Measurements from ENCODE around the gene IDE. TPM values are rescaled to one million over a fixed set of nuclear protein-coding genes. Genes with fewer than 3 reads are reported as not detected.

The IDE gene
- total RNA-seq, 4 donors from 2014 or later = 27.7 to 47.3 (median 41.2) TPM

DNA sequence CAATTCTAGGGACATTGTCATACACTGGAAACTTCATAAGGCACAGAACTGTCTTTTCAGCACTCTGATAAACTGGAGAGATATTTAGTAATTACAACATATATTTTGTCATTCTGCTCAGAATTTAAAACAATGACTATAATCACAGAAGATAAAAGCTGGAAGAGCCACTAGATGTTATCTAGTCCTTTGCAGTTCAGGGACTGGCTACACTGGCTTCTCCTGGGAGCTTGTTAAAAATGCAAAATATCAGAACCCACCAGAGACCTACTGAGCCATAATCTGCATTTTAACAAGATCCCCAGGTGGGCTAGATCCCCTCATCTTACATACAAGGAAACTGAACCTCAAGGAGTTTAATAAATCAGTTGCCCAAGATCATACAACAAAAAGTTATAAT, 32.3 kb downstream of the IDE start:
- no peak for ATAC-seq
- no peaks in the 10 kb centered on the region for H3K27me3 ChIP-seq
- H3K36me3 ChIP-seq = peaks cover 0 to 12% of the 10 kb centered on the region in 2 donors
- H3K9me3 ChIP-seq = no peaks in the 10 kb centered on the region
- TF ChIP-seq POLR2AphosphoS5 (IDR thresholded peaks at IDR 0.05) (no peak), CTCF (IDR thresholded peaks at IDR 0.05) (no peak), POLR2A (IDR thresholded peaks at IDR 0.05) (no peak), EP300 (IDR thresholded peaks at IDR 0.05) (no peak)
- H3K4me1 ChIP-seq = peaks cover 0 to 5% (median 0%) of the 10 kb centered on the region in 3 donors
- H3K27ac ChIP-seq = no peak overlapping the region
- no peak overlapping the region for H3K4me3 ChIP-seq

- H3K27me3 ChIP-seq = no peaks in the 10 kb centered on the region
Observed at GRCh38 chr10:92538231-92538958, 35.5 kb downstream of the IDE start.

DNA sequence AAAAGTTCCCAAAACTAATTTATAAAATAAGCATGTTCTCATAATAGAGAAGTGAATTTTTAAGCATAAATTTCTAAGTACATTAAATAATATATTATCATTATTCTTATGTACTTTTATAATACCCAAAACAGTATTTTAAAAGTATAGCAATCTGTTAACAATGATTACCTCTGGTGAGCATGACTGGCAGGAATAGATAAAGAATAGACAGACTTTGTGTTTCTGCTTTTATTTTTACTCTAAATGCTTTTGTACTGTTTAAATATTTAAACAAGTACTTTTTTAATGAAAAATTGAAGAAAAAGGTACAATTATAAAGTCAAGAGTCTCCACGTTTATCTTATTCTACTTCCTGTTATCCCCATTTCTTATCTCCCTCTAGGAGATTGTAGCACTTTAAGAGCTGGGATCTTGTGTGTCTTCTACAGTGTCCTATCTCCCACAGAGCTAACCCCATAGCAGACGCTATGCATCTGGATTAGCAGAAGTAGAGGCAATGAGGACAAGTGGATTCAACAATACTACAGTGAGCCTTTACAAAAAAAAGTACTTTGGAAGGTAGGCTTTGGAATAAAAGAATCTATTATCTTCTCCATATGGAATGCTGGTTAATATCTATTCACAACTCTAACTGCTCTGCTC, 42.9 kb downstream of the IDE start:
- H3K9me3 ChIP-seq = no peaks in the 10 kb centered on the region
- H3K27ac ChIP-seq = no peak overlapping the region
- TF ChIP-seq EP300 (IDR thresholded peaks at IDR 0.05) = no peak
- TF ChIP-seq POLR2A (IDR thresholded peaks at IDR 0.05) = no peak
- TF ChIP-seq CTCF (IDR thresholded peaks at IDR 0.05) = no peak
- no peak for TF ChIP-seq POLR2AphosphoS5 (IDR thresholded peaks at IDR 0.05)
- no peaks in the 10 kb centered on the region for H3K27me3 ChIP-seq
- WGBS, 2 donors (ENCODE audit: low coverage in 1 of 2) = 63 to 88% methylated on average over 2 of the region's 2 CpGs
- no peaks in the 10 kb centered on the region for H3K4me1 ChIP-seq
- no peak for ATAC-seq
- H3K4me3 ChIP-seq = no peak overlapping the region
- H3K36me3 ChIP-seq = peaks cover 0 to 91% of the 10 kb centered on the region in 2 donors

More at GRCh38 chr10:92538231-92538958, 35.5 kb downstream of the IDE start:
- Histone ChIP-seq H3K4me1 (peaks cover 0 to 5% (median 0%) of the 10 kb centered on the region in 3 donors), H3K9me3 (no peaks in the 10 kb centered on the region), H3K4me3 (no peak overlapping the region), H3K27ac (no peak overlapping the region), H3K36me3 (peaks cover 0 to 40% of the 10 kb centered on the region in 2 donors)
- WGBS, 2 donors (ENCODE audit: low coverage in 1 of 2) = 68 to 80% methylated on average over 3 to 4 of the region's 4 CpGs
- TF ChIP-seq EP300 (IDR thresholded peaks at IDR 0.05) (no peak), POLR2AphosphoS5 (IDR thresholded peaks at IDR 0.05) (no peak), POLR2A (IDR thresholded peaks at IDR 0.05) (no peak), CTCF (IDR thresholded peaks at IDR 0.05) (no peak)
- no peak for ATAC-seq

DNA sequence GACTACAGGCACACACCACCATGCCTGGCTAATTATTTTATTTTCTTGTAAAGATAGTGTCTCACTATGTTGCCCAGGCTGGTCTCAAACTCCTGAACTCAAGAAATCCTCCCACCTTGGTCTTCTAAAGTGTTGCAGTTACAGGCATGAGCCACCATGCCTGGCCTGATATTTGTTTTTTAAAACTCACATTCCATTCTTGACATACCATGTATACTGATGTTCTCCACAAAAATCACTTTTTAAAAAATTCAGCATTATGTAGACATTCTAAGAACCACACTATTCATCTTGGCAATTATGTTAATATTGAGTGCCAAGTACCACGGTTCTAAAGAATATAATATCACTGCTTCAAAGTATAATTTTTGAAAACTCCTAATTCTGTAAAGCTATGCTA, 43.5 kb downstream of the IDE start:
- no peaks in the 10 kb centered on the region for H3K27me3 ChIP-seq
- ATAC-seq = no peak
- no peaks in the 10 kb centered on the region for H3K9me3 ChIP-seq
- H3K36me3 ChIP-seq = peaks cover 0 to 85% of the 10 kb centered on the region in 2 donors
- H3K27ac ChIP-seq = no peak overlapping the region
- no peaks in the 10 kb centered on the region for H3K4me1 ChIP-seq
- 61 to 71% methylated on average over 1 of the region's 1 CpG for WGBS, 2 donors (ENCODE audit: low coverage in 1 of 2)
- TF ChIP-seq POLR2A (IDR thresholded peaks at IDR 0.05) (no peak), POLR2AphosphoS5 (IDR thresholded peaks at IDR 0.05) (no peak), EP300 (IDR thresholded peaks at IDR 0.05) (no peak), CTCF (IDR thresholded peaks at IDR 0.05) (no peak)
- H3K4me3 ChIP-seq = no peak overlapping the region

- Histone ChIP-seq H3K4me1 (no peaks in the 10 kb centered on the region), H3K27ac (no peak overlapping the region), H3K27me3 (no peaks in the 10 kb centered on the region), H3K9me3 (no peaks in the 10 kb centered on the region), H3K36me3 (peaks cover 0 to 69% of the 10 kb centered on the region in 2 donors), H3K4me3 (no peak overlapping the region)
- WGBS, 2 donors (ENCODE audit: low coverage in 1 of 2) = 78 to 89% methylated on average over 4 to 11 of the region's 11 CpGs
- TF ChIP-seq POLR2AphosphoS5 (IDR thresholded peaks at IDR 0.05) (no peak), CTCF (IDR thresholded peaks at IDR 0.05) (no peak), POLR2A (IDR thresholded peaks at IDR 0.05) (no peak), EP300 (IDR thresholded peaks at IDR 0.05) (no peak)
- no peak for ATAC-seq
Observed at GRCh38 chr10:92527716-92528115, 46.2 kb downstream of the IDE start.

All from gastroesophageal sphincter (tissue), 4 donors.